Small intestine (tissue), 7 donors: ENCODE results near the gene RAB7B. TPM values are rescaled to one million over a fixed set of nuclear protein-coding genes. Genes with fewer than 3 reads are reported as not detected.

Source experiments
- DNase-seq, 2 donors: peaks; one replicate each; pipeline versions ENCODE4 v3.0.0 to v3.0.0-alpha.2; 2013
- FAIRE-seq: peaks from 2 replicates; lab custom pipeline; 2012; peaks lifted over from hg19 to GRCh38; lab: Jason Lieb, UNC
- H3K27ac ChIP-seq, 3 donors: one replicate each; pipeline ENCODE4 v1.5.1; 2013; ENCODE audit warnings: low read length in 2 of 3, mild to moderate bottlenecking in 2 of 3, control low read depth in 1 of 3, inconsistent platforms in 1 of 3, low read depth in 1 of 3, moderate library complexity in 1 of 3
- H3K27me3 ChIP-seq, 3 donors: one replicate each; pipeline ENCODE4 v1.6.1; 2013; ENCODE audit warnings: low read length in 3 of 3, inconsistent platforms in 1 of 3; ENCODE audit not compliant: control insufficient read depth in 3 of 3, insufficient read depth in 3 of 3
- H3K36me3 ChIP-seq, 3 donors: one replicate each; pipeline ENCODE4 v1.6.1; 2013; ENCODE audit warnings: low read length in 3 of 3, inconsistent platforms in 1 of 3, low read depth in 1 of 3, mild to moderate bottlenecking in 1 of 3, moderate library complexity in 1 of 3; ENCODE audit not compliant: control insufficient read depth in 3 of 3, insufficient read depth in 2 of 3
- H3K4me1 ChIP-seq, 3 donors: one replicate each; pipeline ENCODE4 v1.6.1; 2013; ENCODE audit warnings: low read length in 2 of 3, inconsistent platforms in 1 of 3, low read depth in 1 of 3, mild to moderate bottlenecking in 1 of 3, moderate library complexity in 1 of 3; ENCODE audit not compliant: control insufficient read depth in 3 of 3, insufficient read depth in 2 of 3
- H3K4me3 ChIP-seq, 3 donors: one replicate each; pipeline ENCODE4 v1.5.1; 2013; ENCODE audit warnings: low read length in 3 of 3, control low read depth in 1 of 3, inconsistent platforms in 1 of 3, low read depth in 1 of 3, mild to moderate bottlenecking in 1 of 3, moderate library complexity in 1 of 3
- H3K9me3 ChIP-seq, 2 donors: one replicate each; pipeline ENCODE4 v1.6.1; 2013; ENCODE audit warnings: low read depth in 1 of 2, low read length in 1 of 2; ENCODE audit not compliant: control insufficient read depth in 2 of 2, insufficient read depth in 1 of 2
- WGBS, 3 donors: extraction: QIAGEN DNeasy Blood & Tissue Kit; methylation state at CpG; one replicate each; pipeline ENCODE4 v1.1.7; 2013; 5-methylcytosine and 5-hydroxymethylcytosine counted together
- polyA plus RNA-seq, 4 donors: library from polyadenylated mRNA; stranded (reverse) in 3 of 4; unstranded in 1 of 4; fragments of 200-250 nt in 3 of 4; fragments of 120-200 nt in 1 of 4; gene quantifications; one replicate each; pipeline versions ENCODE4 v1.2.1 to v1.2.3, GENCODE V29; 2013
- donor health status: healthy with polysubstance abuse.
- donor health status: control.
- donor health status: control.
- donor health status: Bipolar disorder and iron deficiency.
- donor health status: healthy.

The RAB7B gene
- polyA plus RNA-seq, 4 donors, result 0.45 to 3.6 (median 0.89) TPM

- H3K27me3 ChIP-seq, result no peaks in the 10 kb centered on the region
Observed at GRCh38 chr1:206030191-206030590, 27.0 kb upstream of the RAB7B start.

GRCh38 chr1:206029484-206029883 lies 26.3 kb upstream of the RAB7B start:
- Histone ChIP-seq H3K27ac (no peak overlapping the region), H3K4me3 (no peak overlapping the region), H3K9me3 (peaks cover 0 to 2% of the 10 kb centered on the region in 2 donors), H3K27me3 (no peaks in the 10 kb centered on the region), H3K4me1 (peaks cover 0 to 10% (median 0%) of the 10 kb centered on the region in 3 donors), H3K36me3 (no peaks in the 10 kb centered on the region)
- no peak for FAIRE-seq
- WGBS, 3 donors, result 64 to 80% (median 78%) methylated on average over 4 of the region's 4 CpGs
- DNase-seq, result no peak

More at GRCh38 chr1:206030191-206030590, 27.0 kb upstream of the RAB7B start:
- Histone ChIP-seq H3K36me3 (no peaks in the 10 kb centered on the region), H3K9me3 (peaks cover 0 to 2% of the 10 kb centered on the region in 2 donors), H3K4me3 (no peak overlapping the region), H3K4me1 (peaks cover 0 to 10% (median 0%) of the 10 kb centered on the region in 3 donors), H3K27ac (no peak overlapping the region)
- 66 to 80% (median 76%) methylated on average over 4 of the region's 4 CpGs for WGBS, 3 donors
- no peak for FAIRE-seq
- DNase-seq, result no peak

GRCh38 chr1:206025283-206025820 lies 22.2 kb upstream of the RAB7B start:
- Histone ChIP-seq H3K27me3 (no peaks in the 10 kb centered on the region), H3K36me3 (no peaks in the 10 kb centered on the region), H3K4me1 (peaks cover 0 to 31% (median 5%) of the 10 kb centered on the region in 3 donors), H3K27ac (no peak overlapping the region), H3K4me3 (no peak overlapping the region), H3K9me3 (no peaks in the 10 kb centered on the region)
- no peak for DNase-seq
- FAIRE-seq, result no peak
- WGBS, 3 donors, result 61 to 73% (median 73%) methylated on average over 3 of the region's 3 CpGs

- H3K4me1 ChIP-seq, result peaks cover 0 to 33% (median 5%) of the 10 kb centered on the region in 3 donors
- WGBS, 3 donors, result 30 to 68% (median 50%) methylated on average over 11 of the region's 11 CpGs
- no peaks in the 10 kb centered on the region for H3K9me3 ChIP-seq
- no peaks in the 10 kb centered on the region for H3K36me3 ChIP-seq
- no peaks in the 10 kb centered on the region for H3K27me3 ChIP-seq
- FAIRE-seq (no peak), DNase-seq (peak; percentile 64 to 91)
- peak within 1 kb of the TSS in 1 of 3 donors; percentile 81 for H3K27ac ChIP-seq
- peak within 1 kb of the TSS in 2 of 3 donors; percentile 1 to 78 for H3K4me3 ChIP-seq
Observed at GRCh38 chr1:206023695-206024094, 20.5 kb upstream of the RAB7B start, which contains the start of gene CTSE. CTSE (minus strand) TSS chr1:206023895; CDS start chr1:206023791, 104 bp downstream.

- WGBS, 3 donors, result 83 to 89% (median 85%) methylated on average over 7 of the region's 7 CpGs
- Histone ChIP-seq H3K27ac (peak overlapping the region in 1 of 3 donors; percentile 79), H3K9me3 (no peaks in the 10 kb centered on the region), H3K27me3 (no peaks in the 10 kb centered on the region), H3K4me1 (peaks cover 0 to 33% (median 5%) of the 10 kb centered on the region in 3 donors), H3K4me3 (peak overlapping the region in 1 of 3 donors; percentile 78), H3K36me3 (no peaks in the 10 kb centered on the region)
- FAIRE-seq, result no peak
- DNase-seq, result no peak
Observed at GRCh38 chr1:206022766-206023165, 19.6 kb upstream of the RAB7B start.

- no peaks in the 10 kb centered on the region for H3K9me3 ChIP-seq
- no peak for FAIRE-seq
- H3K27ac ChIP-seq, result peak overlapping the region; percentile 8 to 79 (median 50)
- peak overlapping the region in 1 of 3 donors; percentile 78 for H3K4me3 ChIP-seq
- H3K36me3 ChIP-seq, result no peaks in the 10 kb centered on the region
- H3K27me3 ChIP-seq, result no peaks in the 10 kb centered on the region
- DNase-seq, result no peak
- peaks cover 0 to 33% (median 5%) of the 10 kb centered on the region in 3 donors for H3K4me1 ChIP-seq
- 57 to 74% (median 65%) methylated on average over 4 of the region's 4 CpGs for WGBS, 3 donors
Observed at GRCh38 chr1:206021626-206022365, 18.6 kb upstream of the RAB7B start.

GRCh38 chr1:206021008-206021625 lies 17.9 kb upstream of the RAB7B start:
- 74 to 88% (median 81%) methylated on average over 9 of the region's 9 CpGs for WGBS, 3 donors
- Histone ChIP-seq H3K9me3 (no peaks in the 10 kb centered on the region), H3K27ac (peak overlapping the region in 2 of 3 donors; percentile 50 to 79), H3K27me3 (no peaks in the 10 kb centered on the region), H3K36me3 (peaks cover 0 to under 1% (median 0%) of the 10 kb centered on the region in 3 donors), H3K4me1 (peaks cover 0 to 33% (median 5%) of the 10 kb centered on the region in 3 donors), H3K4me3 (peak overlapping the region in 1 of 3 donors; percentile 13)
- FAIRE-seq (no peak), DNase-seq (peak; percentile 39 to 85)

GRCh38 chr1:206020393-206021007 lies 17.3 kb upstream of the RAB7B start:
- WGBS, 3 donors, result 49 to 85% (median 71%) methylated on average over 4 of the region's 4 CpGs
- H3K27ac ChIP-seq, result peak overlapping the region in 2 of 3 donors; percentile 19 to 75
- peaks cover 0 to 3% (median 0%) of the 10 kb centered on the region in 3 donors for H3K36me3 ChIP-seq
- peak; percentile 40 to 91 for DNase-seq
- FAIRE-seq, result no peak
- peaks cover 0 to 33% (median 5%) of the 10 kb centered on the region in 3 donors for H3K4me1 ChIP-seq
- no peaks in the 10 kb centered on the region for H3K27me3 ChIP-seq
- H3K4me3 ChIP-seq, result peak overlapping the region in 1 of 3 donors; percentile 20
- H3K9me3 ChIP-seq, result no peaks in the 10 kb centered on the region
